Omental fat pad (tissue), 4 donors: ENCODE data around the gene SMIM10L1. TPM values are rescaled to one million over a fixed set of nuclear protein-coding genes. Genes with fewer than 3 reads are reported as not detected.

Experiments used
- ATAC-seq: fragments of 150-250 bp; one replicate; pipeline ENCODE4 v1.9.1; 2016; ENCODE audit warnings: mild to moderate bottlenecking, moderate library complexity; ENCODE audit not compliant: low FRiP score
- DNase-seq: peaks from one replicate; pipeline ENCODE4 v3.0.0-alpha.2; 2019; ENCODE audit warnings: low spot score
- CTCF ChIP-seq, 3 donors: fragments of 450-650 bp; IDR thresholded peaks; one replicate each; pipeline ENCODE4 v1.5.1; 2016 to 2017; ENCODE audit warnings: antibody characterized with exemption in 3 of 3, mild to moderate bottlenecking in 3 of 3, moderate library complexity in 2 of 3
- total RNA-seq, 4 donors: library from RNA; depleted of rRNA; stranded (reverse); fragments of >200 nt; gene quantifications; one replicate each; pipeline ENCODE4 v1.1.0, GENCODE V29; 2016

Gene SMIM10L1
- total RNA-seq, 4 donors from 2014 or later: 5.0 to 9.6 (median 6.6) TPM

- TF ChIP-seq CTCF (IDR thresholded peaks at IDR 0.05): no peak
- no peak for DNase-seq
- ATAC-seq: no peak
Measured at GRCh38 chr12:11182529-11182928, 11.5 kb downstream of the SMIM10L1 start.

GRCh38 chr12:11183011-11183410 lies 12.0 kb downstream of the SMIM10L1 start:
- ATAC-seq: no peak
- TF ChIP-seq CTCF (IDR thresholded peaks at IDR 0.05): no peak
- no peak for DNase-seq

- DNase-seq (no peak), ATAC-seq (no peak)
- TF ChIP-seq CTCF (IDR thresholded peaks at IDR 0.05): no peak
Measured at GRCh38 chr12:11186837-11187236, 15.8 kb downstream of the SMIM10L1 start, which contains the start of gene TAS2R42. Gene TAS2R42 (minus strand): TSS chr12:11186937. CDS start chr12:11186937, 0 bp downstream.

- TF ChIP-seq CTCF (IDR thresholded peaks at IDR 0.05): no peak
- no peak for DNase-seq
- ATAC-seq: no peak
Measured at GRCh38 chr12:11202811-11203210, 31.8 kb downstream of the SMIM10L1 start.

- ATAC-seq: no peak
- no peak for DNase-seq
- no peak for TF ChIP-seq CTCF (IDR thresholded peaks at IDR 0.05)
Measured at GRCh38 chr12:11204173-11204572, 33.2 kb downstream of the SMIM10L1 start.

GRCh38 chr12:11209113-11209512 lies 38.1 kb downstream of the SMIM10L1 start:
- ATAC-seq: no peak
- TF ChIP-seq CTCF (IDR thresholded peaks at IDR 0.05): no peak
- no peak for DNase-seq

Other genes with a start within 250 kb of the SMIM10L1 start
- gene PRH2, start 242.0 kb upstream of the SMIM10L1 start, total RNA-seq: not detected
- gene TAS2R14, start 231.9 kb upstream of the SMIM10L1 start, total RNA-seq: 1 to 10 TPM; 1.9 to 8.7 (median 3.0) TPM
- 10 to 100 TPM in 1 of 4 donors, 1 to 10 TPM in 3; 2.0 to 12.1 (median 3.8) TPM for gene TAS2R50, start 184.3 kb upstream of the SMIM10L1 start, total RNA-seq
- 1 to 10 TPM; 2.6 to 4.6 (median 4.3) TPM for gene TAS2R20, start 172.9 kb upstream of the SMIM10L1 start, total RNA-seq
- gene TAS2R19, start 148.6 kb upstream of the SMIM10L1 start, total RNA-seq: 10 to 100 TPM in 1 of 4 donors, 1 to 10 TPM in 3; 3.2 to 10.7 (median 7.1) TPM
- 10 to 100 TPM in 1 of 4 donors, 1 to 10 TPM in 3; 2.4 to 10.9 (median 5.0) TPM for gene TAS2R31, start 139.8 kb upstream of the SMIM10L1 start, total RNA-seq
- gene TAS2R46, start 108.9 kb upstream of the SMIM10L1 start, total RNA-seq: 1 to 10 TPM; 1.5 to 6.6 (median 2.9) TPM
- 1 to 10 TPM; 1.4 to 8.0 (median 3.0) TPM for gene TAS2R43, start 78.9 kb upstream of the SMIM10L1 start, total RNA-seq
- gene TAS2R30, start 36.5 kb upstream of the SMIM10L1 start, total RNA-seq: 10 to 100 TPM in 1 of 4 donors, 1 to 10 TPM in 3; 2.5 to 17.8 (median 8.5) TPM
- gene TAS2R42, start 15.7 kb downstream of the SMIM10L1 start, total RNA-seq: not detected
- not detected for gene PRB3, start 98.5 kb downstream of the SMIM10L1 start, total RNA-seq
- not detected for gene PRB4, start 139.2 kb downstream of the SMIM10L1 start, total RNA-seq
- gene PRB2, start 224.4 kb downstream of the SMIM10L1 start, total RNA-seq: not detected